LNCAP (cell line): ENCODE measurements around the gene SEZ6L.

Source experiments
- TF ChIP-seq, protein P1 (sequence below): fragments of 450-650 bp; IDR thresholded peaks from 2 replicates; pipeline ENCODE4 v1.5.1; 2017; ENCODE audit warnings: mild to moderate bottlenecking

Gene SEZ6L

DNA sequence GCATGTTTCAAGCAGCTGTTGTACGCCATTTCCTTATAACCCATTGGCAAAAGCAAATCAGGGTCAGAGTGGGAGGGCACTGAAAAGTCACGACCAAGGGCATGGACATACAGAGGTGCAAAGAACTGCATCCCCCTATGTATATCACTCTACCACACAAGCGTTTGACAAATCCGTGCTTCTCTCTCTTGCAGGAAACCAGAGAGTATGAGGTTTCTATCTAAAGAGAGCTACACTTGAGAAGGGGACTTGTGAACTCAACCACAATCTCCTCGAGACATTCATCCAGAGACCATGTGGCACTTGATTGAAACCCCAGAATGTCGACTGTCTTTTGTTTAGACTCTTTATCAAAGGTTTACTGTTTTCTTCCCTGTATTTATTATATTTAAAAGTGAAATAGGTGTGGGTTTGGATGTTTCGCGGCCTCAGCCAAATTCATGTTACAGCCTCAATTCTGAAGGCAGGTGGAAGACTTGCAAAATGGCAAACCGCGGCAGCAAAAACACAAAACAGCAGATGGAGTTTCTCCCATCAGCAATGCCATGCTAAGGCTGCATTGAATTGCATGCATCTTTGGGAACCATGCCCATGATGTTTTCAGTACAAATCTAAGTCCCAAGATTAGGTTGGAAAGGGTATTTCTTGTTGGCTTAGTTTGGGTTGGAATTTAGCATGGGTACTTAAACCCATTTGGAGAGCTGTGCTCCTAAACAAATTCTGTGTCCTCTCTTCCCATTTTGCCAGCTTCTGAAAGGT, 211.0 kb downstream of the SEZ6L start:
- TF ChIP-seq, protein P1, sequence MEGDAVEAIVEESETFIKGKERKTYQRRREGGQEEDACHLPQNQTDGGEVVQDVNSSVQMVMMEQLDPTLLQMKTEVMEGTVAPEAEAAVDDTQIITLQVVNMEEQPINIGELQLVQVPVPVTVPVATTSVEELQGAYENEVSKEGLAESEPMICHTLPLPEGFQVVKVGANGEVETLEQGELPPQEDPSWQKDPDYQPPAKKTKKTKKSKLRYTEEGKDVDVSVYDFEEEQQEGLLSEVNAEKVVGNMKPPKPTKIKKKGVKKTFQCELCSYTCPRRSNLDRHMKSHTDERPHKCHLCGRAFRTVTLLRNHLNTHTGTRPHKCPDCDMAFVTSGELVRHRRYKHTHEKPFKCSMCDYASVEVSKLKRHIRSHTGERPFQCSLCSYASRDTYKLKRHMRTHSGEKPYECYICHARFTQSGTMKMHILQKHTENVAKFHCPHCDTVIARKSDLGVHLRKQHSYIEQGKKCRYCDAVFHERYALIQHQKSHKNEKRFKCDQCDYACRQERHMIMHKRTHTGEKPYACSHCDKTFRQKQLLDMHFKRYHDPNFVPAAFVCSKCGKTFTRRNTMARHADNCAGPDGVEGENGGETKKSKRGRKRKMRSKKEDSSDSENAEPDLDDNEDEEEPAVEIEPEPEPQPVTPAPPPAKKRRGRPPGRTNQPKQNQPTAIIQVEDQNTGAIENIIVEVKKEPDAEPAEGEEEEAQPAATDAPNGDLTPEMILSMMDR, result no peak

DNA sequence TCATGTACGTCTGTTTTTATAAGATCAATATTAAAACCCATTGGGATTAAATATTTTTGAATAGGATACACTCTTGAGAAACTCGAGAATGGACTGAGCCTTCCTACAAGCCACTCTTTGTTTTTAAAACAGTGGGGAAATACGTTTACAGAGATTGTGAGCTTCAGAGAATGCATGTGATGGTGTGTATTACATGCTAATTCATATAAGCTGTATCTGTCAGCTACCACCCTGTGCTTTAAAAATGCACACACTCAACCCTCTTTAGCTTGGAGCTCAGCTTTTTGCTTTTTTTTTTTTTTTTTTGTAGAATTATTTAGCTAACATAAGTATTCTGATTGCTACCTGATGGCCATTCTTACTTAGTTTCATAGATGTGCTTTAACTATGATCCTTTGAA, 213.5 kb downstream of the SEZ6L start:
- TF ChIP-seq, protein P1, result no peak

DNA sequence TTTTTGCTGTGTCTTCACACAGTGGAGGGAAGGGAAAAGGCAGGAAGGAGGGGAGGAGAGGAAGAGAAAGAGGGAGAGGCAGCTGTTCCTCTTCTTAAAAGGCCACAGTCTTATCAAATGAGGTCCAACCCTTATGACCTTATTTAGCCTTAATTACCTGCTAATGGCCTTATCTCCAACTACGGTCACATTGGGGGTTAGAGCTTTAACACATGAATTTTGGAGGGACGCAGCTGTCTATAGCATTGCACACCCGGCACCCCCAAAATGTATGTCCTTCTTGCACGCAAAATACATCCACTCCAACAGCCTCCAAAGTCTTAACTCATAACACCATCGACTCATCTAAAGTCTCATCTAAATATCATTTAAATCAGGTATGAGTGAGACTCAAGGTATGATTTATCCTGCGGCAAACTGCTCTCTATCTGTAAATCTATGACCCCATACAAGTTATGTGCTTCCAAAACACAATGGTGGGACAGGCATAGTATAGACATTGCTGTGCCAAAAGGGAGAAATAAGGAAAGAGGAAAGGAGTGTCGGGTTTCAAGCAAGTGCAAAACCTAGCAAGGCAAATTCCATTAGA, 214.8 kb downstream of the SEZ6L start:
- TF ChIP-seq, protein P1, result no peak

DNA sequence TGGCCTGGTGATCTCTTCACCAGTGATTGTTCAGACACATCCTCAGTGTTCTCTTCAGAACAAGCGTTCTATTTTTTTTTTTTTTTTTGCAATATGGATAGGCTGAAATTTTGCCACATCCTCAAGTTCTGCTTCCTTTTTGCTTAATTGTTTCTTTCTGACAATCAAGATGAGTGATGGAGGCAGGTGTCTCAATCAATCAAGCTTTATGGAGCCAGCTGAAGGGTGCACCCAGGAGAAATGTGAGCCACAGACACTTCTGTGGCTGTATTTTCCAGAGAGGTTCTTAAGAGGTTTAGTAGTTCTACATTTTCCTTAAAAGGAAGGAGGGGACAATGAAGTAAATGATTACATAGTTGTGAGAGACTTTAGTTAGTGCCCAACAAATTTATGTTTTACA, 215.9 kb downstream of the SEZ6L start:
- TF ChIP-seq, protein P1, result no peak

DNA sequence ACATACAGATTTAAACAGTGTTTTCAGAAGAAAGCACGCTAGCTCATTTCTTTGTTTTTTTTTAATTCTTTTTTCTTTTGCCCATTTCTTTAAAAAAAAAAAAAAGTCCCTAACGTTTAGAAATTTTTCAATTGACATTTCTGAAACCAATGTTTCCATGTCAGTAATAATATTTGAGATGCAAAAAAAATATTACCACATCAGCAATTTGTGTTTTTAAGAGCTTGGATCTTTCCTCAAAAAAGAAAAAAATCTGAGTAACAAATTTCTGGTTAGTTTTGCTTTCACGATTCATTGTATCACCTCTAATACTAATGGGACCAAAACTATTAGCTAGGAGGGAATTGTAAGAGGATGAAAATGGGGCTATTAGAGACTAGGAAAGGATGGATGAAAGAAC, 219.9 kb downstream of the SEZ6L start:
- TF ChIP-seq, protein P1, result no peak

DNA sequence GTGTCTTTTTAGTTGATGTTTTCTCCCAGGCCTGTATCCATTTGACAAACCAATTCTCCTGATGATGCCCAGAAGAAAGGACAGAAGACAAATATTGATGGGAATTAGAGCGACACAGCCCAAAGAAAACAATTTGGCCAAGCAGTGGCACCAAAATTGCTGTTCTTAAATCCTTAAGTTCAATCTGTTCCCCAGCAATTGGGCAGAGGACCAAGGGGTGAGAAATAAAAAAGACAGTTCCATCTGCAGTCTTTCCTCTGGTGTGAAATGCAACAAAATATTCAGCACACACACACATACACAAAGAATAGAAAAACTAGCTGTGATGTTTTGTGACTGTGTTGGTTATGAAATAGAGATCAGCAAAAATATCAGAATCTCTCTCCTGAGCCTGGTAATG, 221.8 kb downstream of the SEZ6L start:
- TF ChIP-seq, protein P1, result no peak

DNA sequence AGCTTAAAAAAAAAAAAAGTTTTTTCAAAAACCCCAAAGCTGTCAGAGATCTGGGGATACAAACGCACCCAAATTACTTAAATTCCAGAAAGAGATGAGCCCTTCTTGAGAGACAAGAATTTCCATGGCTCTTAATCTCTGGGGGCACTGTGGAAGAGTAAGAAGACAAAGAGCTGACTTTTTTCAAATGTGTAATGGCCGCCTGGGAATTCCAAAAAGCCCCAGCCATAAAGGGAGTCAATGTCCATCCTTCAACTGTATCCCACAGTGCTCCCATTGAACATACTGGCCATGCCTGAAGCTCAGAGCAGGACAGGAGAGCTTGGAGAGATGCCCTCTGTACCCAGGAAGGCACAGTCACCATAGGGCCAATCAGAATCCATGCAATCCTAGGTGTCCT, 222.4 kb downstream of the SEZ6L start:
- TF ChIP-seq, protein P1, result no peak
